H9 (cell line): ENCODE measurements around the gene ERMP1. TPM values are rescaled to one million over a fixed set of nuclear protein-coding genes. Genes with fewer than 3 reads are reported as not detected.
A peak's percentile ranks its signal among the peaks of the same experiment; 100 is the strongest.

Experiments used
- DNase-seq: peaks from one replicate; pipeline ENCODE4 v3.0.0-alpha.2; 2017
- H2AFZ ChIP-seq: one replicate; pipeline ENCODE4 v1.6.1; 2013; ENCODE audit warnings: mild to moderate bottlenecking, low read length, control low read depth, moderate library complexity
- H2AK5ac ChIP-seq: 2 replicates; pipeline ENCODE4 v1.6.1; 2013; ENCODE audit warnings: low read length, control low read depth, mixed read lengths; ENCODE audit not compliant: insufficient read length
- H2BK120ac ChIP-seq: one replicate; pipeline ENCODE4 v1.6.1; 2013; ENCODE audit warnings: low read depth, mild to moderate bottlenecking, low read length, control low read depth, inconsistent platforms; ENCODE audit not compliant: poor library complexity, severe bottlenecking
- H2BK12ac ChIP-seq: 2 replicates; pipeline ENCODE4 v1.6.1; 2013; ENCODE audit warnings: low read length, control low read depth, mixed read lengths, low read depth; ENCODE audit not compliant: insufficient read length
- H2BK15ac ChIP-seq: 2 replicates; pipeline ENCODE4 v1.6.1; 2013; ENCODE audit warnings: low read depth, low read length, control low read depth
- H2BK20ac ChIP-seq: one replicate; pipeline ENCODE4 v1.6.1; 2013; ENCODE audit warnings: low read depth, mild to moderate bottlenecking, low read length, control low read depth, inconsistent platforms; ENCODE audit not compliant: poor library complexity, severe bottlenecking
- H2BK5ac ChIP-seq: 2 replicates; pipeline ENCODE4 v1.6.1; 2013; ENCODE audit warnings: low read length, control low read depth, mixed read lengths; ENCODE audit not compliant: insufficient read length
- H3K14ac ChIP-seq: 2 replicates; pipeline ENCODE4 v1.6.1; 2013; ENCODE audit warnings: low read length, control low read depth; ENCODE audit not compliant: insufficient read depth
- H3K18ac ChIP-seq: 2 replicates; pipeline ENCODE4 v1.6.1; 2013; ENCODE audit warnings: low read depth, mild to moderate bottlenecking, mixed read lengths, low read length, control low read depth; ENCODE audit not compliant: insufficient read length
- H3K23ac ChIP-seq: 2 replicates; pipeline ENCODE4 v1.6.1; 2013; ENCODE audit warnings: low read length, control low read depth, mixed read lengths, low read depth; ENCODE audit not compliant: insufficient read length
- H3K23me2 ChIP-seq: 2 replicates; pipeline ENCODE4 v1.6.1; 2013; ENCODE audit warnings: low read depth, mild to moderate bottlenecking, mixed read lengths, low read length, control low read depth; ENCODE audit not compliant: insufficient read length, poor library complexity, severe bottlenecking
- H3K27ac ChIP-seq: 2 replicates; pipeline ENCODE4 v1.5.1; 2013; ENCODE audit warnings: low read length, control low read depth, mixed read lengths, low read depth; ENCODE audit not compliant: insufficient read length
- H3K27me3 ChIP-seq: 2 replicates; pipeline ENCODE4 v1.6.1; 2013; ENCODE audit warnings: low read length, control low read depth, inconsistent platforms; ENCODE audit not compliant: insufficient read depth
- H3K4ac ChIP-seq: 2 replicates; pipeline ENCODE4 v1.6.1; 2013; ENCODE audit warnings: low read depth, mild to moderate bottlenecking, control low read depth, inconsistent platforms, low read length, moderate library complexity
- H3K4me1 ChIP-seq: 2 replicates; pipeline ENCODE4 v1.6.1; 2013; ENCODE audit warnings: low read length, control low read depth, inconsistent platforms; ENCODE audit not compliant: insufficient read depth
- H3K4me2 ChIP-seq: 2 replicates; pipeline ENCODE4 v1.6.1; 2013; ENCODE audit warnings: low read length, control low read depth, mixed read lengths; ENCODE audit not compliant: insufficient read length, insufficient read depth
- H3K56ac ChIP-seq: 2 replicates; pipeline ENCODE4 v1.6.1; 2013; ENCODE audit warnings: low read depth, mild to moderate bottlenecking, mixed read lengths, low read length, control low read depth; ENCODE audit not compliant: insufficient read length
- H3K79me1 ChIP-seq: 2 replicates; pipeline ENCODE4 v1.6.1; 2013; ENCODE audit warnings: low read depth, mild to moderate bottlenecking, moderate library complexity, low read length, control low read depth, inconsistent platforms; ENCODE audit not compliant: insufficient read depth, poor library complexity, severe bottlenecking
- H3K79me2 ChIP-seq: 2 replicates; pipeline ENCODE4 v1.6.1; 2013; ENCODE audit warnings: low read length, control low read depth, inconsistent platforms; ENCODE audit not compliant: insufficient read depth
- H3K9ac ChIP-seq: 2 replicates; pipeline ENCODE4 v1.6.1; 2013; ENCODE audit warnings: low read length, control low read depth, mixed read lengths; ENCODE audit not compliant: insufficient read length; ENCODE audit errors: extremely low read depth
- H3K9me3 ChIP-seq: one replicate; pipeline ENCODE4 v1.6.1; 2013; ENCODE audit warnings: low read depth, low read length, inconsistent platforms; ENCODE audit not compliant: control insufficient read depth
- H3T11ph ChIP-seq: one replicate; pipeline ENCODE4 v1.6.1; 2013; ENCODE audit warnings: mild to moderate bottlenecking, low read length, control low read depth, inconsistent platforms
- H4K20me1 ChIP-seq: one replicate; pipeline ENCODE4 v1.6.1; 2013; ENCODE audit not compliant: control insufficient read depth, insufficient read length, insufficient read depth
- H4K5ac ChIP-seq: 2 replicates; pipeline ENCODE4 v1.6.1; 2013; ENCODE audit warnings: low read depth, mild to moderate bottlenecking, mixed read lengths, low read length, control low read depth; ENCODE audit not compliant: insufficient read length
- H4K8ac ChIP-seq: replicated peaks from 2 replicates; pipeline ENCODE4 v1.6.1; 2013; ENCODE audit warnings: low read length, control low read depth, mixed read lengths, low read depth; ENCODE audit not compliant: insufficient read length
- H4K91ac ChIP-seq: 2 replicates; pipeline ENCODE4 v1.6.1; 2013; ENCODE audit warnings: low read depth, mild to moderate bottlenecking, moderate library complexity, mixed read lengths, low read length, control low read depth; ENCODE audit not compliant: insufficient read length
- H3K27ac Mint-ChIP-seq, 3 experiments: 2 replicates in 2 of 3; 3 replicates in 1 of 3; pipeline ENCODE4 v1.8.0; 2020 to 2021; ENCODE audit warnings: mixed read lengths in 3 of 3, mild to moderate bottlenecking in 1 of 3, moderate library complexity in 1 of 3
- H3K27me3 Mint-ChIP-seq: 2 replicates; pipeline ENCODE4 v1.8.0; 2021; ENCODE audit warnings: low read depth, mild to moderate bottlenecking, moderate library complexity, mixed read lengths
- H3K36me3 Mint-ChIP-seq, 3 experiments: 2 replicates in 2 of 3; 3 replicates in 1 of 3; pipeline ENCODE4 v1.8.0; 2020 to 2021; ENCODE audit warnings: low read depth in 3 of 3, mixed read lengths in 3 of 3; ENCODE audit not compliant: insufficient read depth in 1 of 3
- H3K4me1 Mint-ChIP-seq, 2 experiments: 2 replicates each; pipeline ENCODE4 v1.8.0; 2020; ENCODE audit warnings: mixed read lengths in 2 of 2
- H3K4me3 Mint-ChIP-seq, 2 experiments: 2 replicates in 1 of 2; 3 replicates in 1 of 2; pipeline ENCODE4 v1.8.0; 2020 to 2021; ENCODE audit warnings: mild to moderate bottlenecking in 2 of 2, mixed read lengths in 2 of 2, moderate library complexity in 1 of 2
- H3K9me3 Mint-ChIP-seq, 2 experiments: 2 replicates in 1 of 2; 3 replicates in 1 of 2; pipeline ENCODE4 v1.8.0; 2020; ENCODE audit warnings: mild to moderate bottlenecking in 2 of 2, mixed read lengths in 2 of 2, moderate library complexity in 1 of 2
- WGBS: extraction: QIAGEN DNeasy Blood & Tissue Kit; methylation state at CpG from one replicate; pipeline ENCODE4 v1.1.7; 2013; ENCODE audit warnings: missing lambda C conversion rate, low lambda C conversion rate, mixed read lengths; ENCODE audit not compliant: insufficient read length; ENCODE audit errors: extremely low coverage; 5-methylcytosine and 5-hydroxymethylcytosine counted together
- total RNA-seq: library from RNA; stranded (reverse); gene quantifications from 2 replicates; pipeline ENCODE4 v1.2.1, GENCODE V29; 2021
- TF ChIP-seq, protein P1 (sequence below): fragments of 200-600 bp; sonication (generic); conservative IDR thresholded peaks from 3 replicates; pipeline ENCODE4 v1.8.0; 2021; ENCODE audit warnings: antibody characterized with exemption, mild to moderate bottlenecking

Gene ERMP1
- total RNA-seq, 1 experiment from 2014 or later = 20.2 TPM

GRCh38 chr9:5839572-5839902, 6.6 kb upstream of the ERMP1 start:
- H4K8ac ChIP-seq = no peak overlapping the region
- H3K4me1 ChIP-seq = 0 out of 2 replicates have a peak, but pooled peaks cover 2% of the 10 kb centered on the region
- no peaks in the 10 kb centered on the region for H3K23me2 ChIP-seq
- H3K79me1 ChIP-seq = no peaks in the 10 kb centered on the region
- no CpG with 5 or more reads among the region's 4 CpGs for WGBS
- H2AK5ac ChIP-seq = no peak overlapping the region
- H2BK20ac ChIP-seq = no peak overlapping the region
- H3K79me2 ChIP-seq = no peaks in the 10 kb centered on the region
- H3K27me3 ChIP-seq = no peaks in the 10 kb centered on the region
- no peak overlapping the region for H2AFZ ChIP-seq
- no peak overlapping the region for H2BK5ac ChIP-seq
- DNase-seq = no peak
- H3K14ac ChIP-seq = no peak overlapping the region
- H3K9me3 ChIP-seq = no peaks in the 10 kb centered on the region
- no peak overlapping the region for H3K4me2 ChIP-seq
- H2BK12ac ChIP-seq = no peak overlapping the region
- no peak overlapping the region for H4K91ac ChIP-seq
- H2BK15ac ChIP-seq = no peak overlapping the region
- Mint-ChIP-seq H3K27me3 (no peaks in the 10 kb centered on the region; the same call in 1 of the 2 replicates), H3K27ac (peak overlapping the region in 1 of 3 experiments; percentile 89; a peak in 2 of 7 replicates), H3K4me3 (no peak overlapping the region), H3K36me3 (peaks cover 2 to 11% (median 3%) of the 10 kb centered on the region in 3 experiments; a peak in 4 of 7 replicates), H3K9me3 (peaks cover 7% of the 10 kb centered on the region in 2 experiments; a peak in 4 of 5 replicates), H3K4me1 (peaks cover 17 to 24% of the 10 kb centered on the region in 2 experiments)
- H4K20me1 ChIP-seq = no peaks in the 10 kb centered on the region
- H3K18ac ChIP-seq = no peak overlapping the region
- no peak overlapping the region for H3K23ac ChIP-seq
- H2BK120ac ChIP-seq = no peak overlapping the region
- no peak overlapping the region for H3K56ac ChIP-seq
- no peak overlapping the region for H3K9ac ChIP-seq
- H3K27ac ChIP-seq = no peak overlapping the region
- no peak overlapping the region for H4K5ac ChIP-seq
- no peak overlapping the region for H3T11ph ChIP-seq
- H3K4ac ChIP-seq = no peak overlapping the region
- TF ChIP-seq, protein P1, sequence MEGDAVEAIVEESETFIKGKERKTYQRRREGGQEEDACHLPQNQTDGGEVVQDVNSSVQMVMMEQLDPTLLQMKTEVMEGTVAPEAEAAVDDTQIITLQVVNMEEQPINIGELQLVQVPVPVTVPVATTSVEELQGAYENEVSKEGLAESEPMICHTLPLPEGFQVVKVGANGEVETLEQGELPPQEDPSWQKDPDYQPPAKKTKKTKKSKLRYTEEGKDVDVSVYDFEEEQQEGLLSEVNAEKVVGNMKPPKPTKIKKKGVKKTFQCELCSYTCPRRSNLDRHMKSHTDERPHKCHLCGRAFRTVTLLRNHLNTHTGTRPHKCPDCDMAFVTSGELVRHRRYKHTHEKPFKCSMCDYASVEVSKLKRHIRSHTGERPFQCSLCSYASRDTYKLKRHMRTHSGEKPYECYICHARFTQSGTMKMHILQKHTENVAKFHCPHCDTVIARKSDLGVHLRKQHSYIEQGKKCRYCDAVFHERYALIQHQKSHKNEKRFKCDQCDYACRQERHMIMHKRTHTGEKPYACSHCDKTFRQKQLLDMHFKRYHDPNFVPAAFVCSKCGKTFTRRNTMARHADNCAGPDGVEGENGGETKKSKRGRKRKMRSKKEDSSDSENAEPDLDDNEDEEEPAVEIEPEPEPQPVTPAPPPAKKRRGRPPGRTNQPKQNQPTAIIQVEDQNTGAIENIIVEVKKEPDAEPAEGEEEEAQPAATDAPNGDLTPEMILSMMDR = no peak
